SHP77 treated with DMSO at 0.1 percent for 48 hours (cell line): ENCODE measurements around the gene KARS1.

Source experiments
- DNase-seq: peaks from one replicate; lab custom pipeline; 2025; lab: John Stamatoyannopoulos, UW

Gene KARS1

DNA sequence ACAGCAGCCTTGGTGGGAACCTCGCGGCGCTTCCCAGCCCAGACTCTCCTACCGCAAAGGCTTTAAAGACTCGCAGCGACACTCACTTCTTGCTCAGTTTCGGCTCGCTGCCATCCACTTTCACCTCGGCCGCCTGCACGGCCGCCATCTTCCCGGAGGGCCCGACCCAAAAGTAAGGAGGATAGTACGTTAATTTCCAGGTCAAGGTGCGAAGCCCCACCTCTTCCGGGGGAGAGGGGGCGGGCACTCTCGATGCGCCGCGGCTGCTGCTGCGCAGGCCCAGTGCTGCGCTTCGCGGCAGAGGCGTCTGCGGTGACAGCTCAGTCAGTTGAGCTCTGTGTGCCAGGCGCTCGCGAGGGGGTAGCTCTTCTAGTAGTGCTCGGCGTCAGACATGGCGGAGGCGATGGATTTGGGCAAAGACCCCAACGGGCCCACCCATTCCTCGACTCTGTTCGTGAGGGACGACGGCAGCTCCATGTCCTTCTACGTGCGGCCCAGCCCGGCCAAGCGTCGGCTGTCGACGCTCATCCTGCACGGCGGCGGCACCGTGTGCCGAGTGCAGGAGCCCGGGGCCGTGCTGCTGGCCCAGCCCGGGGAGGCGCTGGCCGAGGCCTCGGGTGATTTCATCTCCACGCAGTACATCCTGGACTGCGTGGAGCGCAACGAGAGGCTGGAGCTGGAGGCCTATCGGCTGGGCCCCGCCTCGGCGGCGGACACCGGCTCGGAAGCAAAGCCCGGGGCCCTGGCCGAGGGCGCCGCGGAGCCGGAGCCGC, at the start of gene KARS1, which contains the start of gene TERF2IP:
KARS1 (minus strand) TSS at position 174 of the 773 bp plus-strand sequence; CDS start at position 148, 26 bp downstream.
TERF2IP (plus strand) TSS at position 282 of the 773 bp plus-strand sequence; CDS start at position 392, 110 bp downstream.
- DNase-seq, result peak; percentile 94

DNA sequence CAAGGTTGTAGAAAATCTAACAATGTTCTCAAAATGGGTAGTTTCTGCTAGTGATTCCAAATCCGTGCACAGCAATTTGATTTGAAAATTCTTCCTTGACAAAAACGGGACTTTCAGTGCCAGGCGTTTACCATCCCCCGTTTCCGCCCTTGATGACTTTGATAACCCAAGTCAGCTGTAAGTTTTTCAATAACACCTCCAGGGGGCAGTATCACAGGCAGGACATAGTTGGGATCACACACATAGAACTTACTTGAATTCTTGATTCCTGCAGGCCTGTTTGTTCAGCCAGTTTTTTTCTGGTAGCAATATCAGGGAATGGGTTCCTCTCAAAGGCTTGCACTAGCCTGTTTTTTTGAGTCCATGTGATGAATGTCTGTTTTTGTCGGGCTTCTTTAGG, 48.2 kb upstream of the KARS1 start:
- DNase-seq, result no peak

DNA sequence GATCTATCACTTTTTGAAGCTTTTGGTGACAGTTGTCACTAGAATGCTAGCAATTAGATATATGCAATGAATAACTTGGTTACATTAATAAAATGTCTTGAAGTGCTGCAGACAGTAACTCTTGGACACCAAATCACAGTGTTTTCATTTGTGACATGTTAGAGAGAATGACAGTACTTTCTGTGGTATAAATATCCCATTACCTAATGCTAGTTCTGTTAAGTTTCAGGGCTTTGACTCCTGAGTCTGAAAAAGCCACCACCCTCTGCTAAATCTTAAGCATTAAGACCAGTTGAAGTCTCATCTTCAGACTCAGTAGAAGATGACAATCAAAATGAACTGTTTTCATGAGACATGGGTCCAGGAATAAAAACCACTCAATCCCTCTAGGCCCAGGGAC, 39.9 kb upstream of the KARS1 start:
- no peak for DNase-seq

DNA sequence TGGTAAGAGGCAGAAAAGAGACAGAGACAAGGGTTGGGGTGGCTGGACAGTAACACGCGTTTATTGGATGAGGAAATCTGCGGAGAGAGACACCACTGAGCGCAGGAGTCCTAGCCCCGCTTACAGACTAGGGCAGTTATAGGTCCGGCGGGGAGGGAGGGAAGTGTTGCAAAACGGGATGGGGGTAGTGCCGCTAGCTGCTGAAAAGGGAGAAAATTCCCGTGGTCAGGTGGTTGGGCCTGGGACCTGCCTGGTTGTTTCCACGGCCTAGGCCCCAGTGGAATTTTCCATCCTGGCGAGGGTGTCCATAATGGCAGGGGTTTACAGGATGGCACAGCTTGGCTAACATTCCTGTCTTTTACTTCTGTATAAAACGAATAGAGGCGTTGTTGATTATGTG, 34.8 kb upstream of the KARS1 start:
- DNase-seq, result no peak

DNA sequence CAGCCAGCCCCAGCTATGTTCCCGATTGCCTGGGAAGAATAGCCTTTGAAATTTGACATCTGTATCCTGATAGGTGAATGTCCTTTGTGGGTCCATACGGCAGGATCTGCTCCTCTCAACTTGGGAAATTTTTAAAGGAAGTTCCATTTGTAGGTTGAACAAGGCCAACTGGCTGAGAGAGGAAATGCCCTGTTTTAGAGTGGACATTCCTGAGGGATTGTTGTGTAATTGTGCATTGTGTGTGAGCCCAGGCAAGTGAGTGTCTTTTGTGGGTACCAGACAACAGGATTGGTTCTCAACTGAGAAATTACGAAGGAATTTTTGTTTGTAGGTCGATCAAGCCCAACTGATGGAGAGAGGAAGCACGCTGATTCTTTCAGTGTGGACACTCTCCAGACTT, 31.9 kb upstream of the KARS1 start:
- DNase-seq, result no peak

DNA sequence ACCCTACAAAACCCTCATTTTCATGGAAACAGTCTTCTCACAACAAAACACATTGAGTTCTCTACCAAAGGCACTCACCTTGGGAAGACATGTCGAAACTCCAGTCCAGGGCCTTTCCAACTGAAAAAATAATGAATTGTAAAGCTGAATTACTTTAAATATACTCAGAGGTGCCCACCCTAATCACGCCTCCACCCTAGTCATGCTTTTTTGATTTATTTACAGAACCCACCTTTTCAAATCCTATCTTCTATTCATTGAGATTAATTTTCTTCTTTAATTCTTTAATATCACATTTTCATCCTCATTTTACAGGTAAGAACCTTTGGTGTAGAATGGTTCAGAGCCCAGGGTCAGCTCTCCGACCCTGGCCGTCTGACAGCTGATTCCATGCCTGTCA, 29.4 kb upstream of the KARS1 start, which contains the start of gene CPHXL2:
CPHXL2 (minus strand) TSS at position 101 of the 400 bp plus-strand sequence; CDS start at position 91, 10 bp downstream.
- DNase-seq, result no peak

DNA sequence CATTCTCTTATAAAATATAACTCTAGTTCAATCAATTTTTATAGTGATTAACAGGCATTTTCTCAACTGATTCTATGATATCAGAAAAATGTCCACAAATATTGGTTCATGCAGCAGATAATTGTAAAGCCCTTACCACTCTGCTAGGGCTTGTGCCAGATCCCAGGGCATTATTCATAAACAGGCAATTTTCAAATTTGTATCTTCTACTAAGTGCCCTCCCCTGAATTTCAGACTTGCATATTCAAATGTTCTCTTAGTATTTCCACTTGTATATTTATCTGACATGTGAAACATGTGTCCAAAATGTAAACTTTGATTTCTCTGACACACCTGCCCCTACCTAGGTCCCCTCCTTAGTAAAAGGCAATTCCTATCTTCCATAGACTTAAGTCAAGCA, 20.0 kb upstream of the KARS1 start:
- DNase-seq, result no peak

DNA sequence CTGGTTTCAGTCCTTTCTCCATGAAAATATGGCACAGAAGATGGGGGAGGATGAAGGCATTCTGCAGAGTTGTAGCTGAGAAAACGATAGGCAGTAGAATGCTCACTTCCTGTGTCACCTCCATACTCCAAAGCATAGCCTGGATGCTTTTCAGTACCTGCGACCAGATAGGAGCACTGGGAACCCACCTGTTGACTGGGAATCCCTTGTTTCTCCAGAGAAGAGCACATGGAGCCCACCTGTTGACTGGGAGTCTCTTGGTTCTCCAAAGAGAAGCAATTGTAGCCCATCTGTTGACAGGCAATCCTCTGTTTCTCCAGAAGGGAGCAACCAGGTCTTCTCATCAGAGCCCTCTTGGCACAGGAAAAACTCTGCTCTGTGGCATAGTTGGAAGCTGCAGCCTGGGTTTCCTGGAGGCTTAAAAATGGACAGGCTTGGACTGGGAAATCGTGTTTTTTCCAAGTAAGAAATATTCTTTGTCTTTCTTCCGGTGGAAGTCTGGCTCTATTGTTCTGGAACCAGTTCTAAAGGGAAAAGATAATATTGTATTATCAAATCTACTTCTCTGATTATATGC, 13.3 kb upstream of the KARS1 start:
- DNase-seq, result no peak

DNA sequence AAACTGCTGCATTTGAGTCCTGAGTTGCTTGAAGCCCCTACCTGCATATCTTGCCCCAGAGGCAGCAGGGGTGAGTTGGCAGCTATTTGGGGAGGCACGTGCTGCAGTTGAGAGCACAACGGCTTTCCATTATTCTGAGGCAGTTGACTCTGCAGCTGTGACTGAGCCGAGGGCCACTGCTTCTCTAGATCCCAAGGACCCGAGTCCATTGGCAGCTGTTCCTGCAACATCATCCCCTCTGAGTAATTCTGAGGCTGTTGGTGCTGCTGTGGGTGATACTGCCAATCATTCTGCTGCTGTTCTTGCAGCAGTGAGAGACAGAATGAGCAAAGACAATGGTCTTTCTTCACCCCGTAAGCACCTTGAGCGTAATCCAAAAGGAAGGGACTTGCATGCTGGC, 12.9 kb upstream of the KARS1 start:
- DNase-seq, result no peak

DNA sequence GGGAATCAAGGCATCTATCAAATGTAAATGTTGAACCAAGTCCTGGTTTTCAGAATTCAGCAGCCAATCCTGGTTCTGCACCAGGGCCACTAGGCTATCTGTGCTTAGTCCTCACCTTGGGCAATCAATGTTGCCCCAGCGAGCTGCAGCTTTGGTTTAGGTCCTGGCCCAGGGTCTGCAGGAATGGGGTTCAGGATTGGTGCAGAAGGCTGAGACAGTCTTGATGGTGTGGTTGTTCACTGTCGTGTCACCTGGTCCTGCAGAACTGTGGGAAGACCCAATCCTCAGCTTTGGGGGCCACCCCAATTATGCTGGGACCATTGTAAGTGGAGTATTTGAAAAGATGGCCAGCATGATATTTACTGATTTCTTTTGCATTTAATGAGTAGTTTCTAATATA, 10.7 kb upstream of the KARS1 start:
- no peak for DNase-seq

DNA sequence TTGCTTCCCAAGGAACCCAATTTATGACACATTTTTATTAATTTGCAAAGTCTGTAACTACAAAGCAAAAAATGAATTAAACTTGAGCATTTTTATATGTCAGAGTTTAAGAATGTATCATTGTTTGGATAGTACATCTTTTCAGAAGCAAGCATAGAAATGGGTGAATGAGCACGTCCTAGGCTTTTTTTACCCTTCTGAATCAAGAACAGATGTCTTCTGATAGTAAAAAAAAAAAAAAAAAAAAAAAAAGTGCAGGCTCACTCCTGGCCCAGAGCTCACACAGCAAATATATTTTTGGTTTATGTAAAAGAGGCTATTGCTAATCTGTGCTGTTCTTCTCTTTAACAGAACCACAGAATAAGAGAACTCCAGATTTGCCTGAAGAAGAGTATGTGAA, 6.5 kb upstream of the KARS1 start:
- DNase-seq, result no peak

DNA sequence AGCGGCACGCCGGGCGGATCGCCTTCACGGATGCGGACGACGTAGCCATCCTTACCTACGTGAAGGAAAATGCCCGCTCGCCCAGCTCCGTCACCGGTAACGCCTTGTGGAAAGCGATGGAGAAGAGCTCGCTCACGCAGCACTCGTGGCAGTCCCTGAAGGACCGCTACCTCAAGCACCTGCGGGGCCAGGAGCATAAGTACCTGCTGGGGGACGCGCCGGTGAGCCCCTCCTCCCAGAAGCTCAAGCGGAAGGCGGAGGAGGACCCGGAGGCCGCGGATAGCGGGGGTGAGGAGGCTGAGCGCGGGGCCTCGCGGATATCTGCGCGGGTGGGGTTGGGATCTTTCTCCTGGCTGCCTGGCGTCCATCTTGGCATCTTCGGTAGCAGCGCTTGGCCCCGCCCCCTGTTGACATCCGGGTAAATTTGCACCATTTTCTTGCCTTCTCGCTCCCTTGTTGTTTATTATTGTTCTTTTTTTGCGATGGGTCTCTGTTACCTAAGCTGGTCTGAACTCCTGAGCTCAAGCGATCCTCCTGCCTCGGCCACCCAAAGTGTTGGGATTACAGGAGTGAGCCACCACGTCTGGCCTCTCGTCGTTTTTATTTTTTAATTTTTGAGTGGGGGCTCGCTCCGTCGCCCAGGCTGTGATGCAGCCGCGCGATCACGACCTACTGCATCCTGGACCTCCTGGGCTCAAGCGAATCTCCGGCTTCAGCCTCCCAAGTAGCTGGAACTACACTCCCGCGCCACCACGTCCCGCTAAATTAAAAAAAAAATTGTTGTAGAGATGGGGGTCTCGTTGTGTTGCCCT, 1.0 kb upstream of the KARS1 start:
- peak; percentile 62 for DNase-seq

DNA sequence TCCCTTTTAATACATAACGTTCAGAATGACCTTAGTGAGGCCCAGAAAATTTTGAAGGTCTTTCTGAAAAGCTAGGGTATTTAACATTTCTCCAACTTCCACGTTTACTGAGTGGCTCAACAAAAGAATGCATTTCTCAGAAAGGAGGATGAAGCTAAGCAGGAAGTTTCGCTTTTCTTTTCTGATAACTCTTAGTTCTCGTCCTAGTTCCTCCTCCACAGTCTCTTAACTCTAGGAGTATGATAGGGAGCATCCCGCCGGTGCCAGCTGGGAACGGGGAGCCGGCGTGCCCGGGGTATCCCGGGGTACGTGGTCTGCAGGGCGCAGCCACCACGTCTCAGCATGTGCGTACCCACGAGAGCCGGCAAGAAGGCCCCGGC, 363 bp downstream of the KARS1 start:
- no peak for DNase-seq

DNA sequence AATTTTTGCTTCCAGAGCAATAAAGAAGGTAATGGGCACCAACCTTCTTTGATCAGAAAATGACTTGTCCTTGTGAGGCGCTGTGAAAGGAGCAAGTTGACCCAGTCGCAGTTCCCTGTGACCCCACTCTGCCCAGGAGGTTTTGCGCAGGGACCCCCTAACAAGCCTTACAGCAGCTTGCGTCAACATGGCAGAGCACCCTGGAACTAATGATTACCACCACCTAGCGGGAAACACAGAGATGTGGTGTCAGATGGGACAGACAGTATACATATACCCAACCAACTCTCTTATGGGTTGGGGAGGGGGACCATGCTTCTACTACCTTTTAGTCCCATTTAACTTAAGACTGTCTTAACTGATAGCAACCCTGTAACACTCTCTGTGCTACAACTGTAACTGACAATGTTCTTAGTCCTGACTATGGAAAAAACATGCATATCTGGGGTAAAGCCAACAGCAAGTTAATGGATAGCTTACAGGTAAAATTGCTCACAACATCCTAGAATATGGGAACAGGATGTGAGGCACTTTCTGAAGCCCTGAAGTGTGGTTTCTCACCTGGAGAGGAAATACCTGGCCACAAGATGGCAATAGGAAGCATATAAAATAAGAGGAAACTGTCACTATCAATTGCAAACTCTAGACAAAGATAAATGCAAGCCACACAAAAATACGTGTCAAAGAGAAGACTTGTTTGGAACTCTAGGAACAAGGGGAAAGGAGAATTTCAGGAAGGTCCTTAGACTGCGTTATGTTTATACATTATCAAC, 3.0 kb downstream of the KARS1 start:
- no peak for DNase-seq

DNA sequence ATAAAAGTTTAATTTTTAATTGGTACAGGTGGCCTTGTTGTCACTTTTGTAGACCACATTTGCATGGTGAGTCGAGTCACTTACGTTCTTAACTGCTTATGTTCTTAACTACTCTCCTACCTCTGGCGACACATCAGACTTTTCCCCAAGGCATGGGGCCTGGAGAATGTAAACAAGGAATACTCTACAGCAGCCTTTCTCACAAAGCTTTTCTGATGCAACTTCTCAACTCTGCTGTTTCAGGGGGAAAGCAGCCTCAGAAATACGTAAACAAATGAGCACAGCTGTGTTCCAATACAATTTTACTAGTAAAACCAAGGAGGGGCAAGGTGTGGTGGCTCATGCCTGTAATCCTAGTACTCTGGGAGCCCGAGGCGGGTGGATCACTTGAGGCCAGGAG, 6.9 kb downstream of the KARS1 start:
- no peak for DNase-seq

DNA sequence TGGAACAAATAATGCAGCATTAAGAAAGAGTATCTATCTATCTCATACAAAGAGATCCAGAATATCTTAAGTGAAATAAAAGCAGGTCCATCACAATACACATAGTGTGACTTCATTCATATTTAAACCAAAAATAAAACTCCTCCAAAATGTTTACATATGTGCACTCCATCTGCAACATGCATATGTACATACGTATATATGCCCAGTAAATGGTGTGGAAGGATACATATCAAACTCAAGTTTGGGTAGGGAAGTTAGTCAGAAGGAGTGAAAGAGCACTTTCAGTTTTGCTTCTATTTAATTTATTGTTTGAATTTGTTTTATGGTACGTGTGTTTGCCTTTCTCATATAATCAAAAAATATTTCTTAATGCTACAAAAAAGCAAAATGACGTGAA, 12.4 kb downstream of the KARS1 start:
- no peak for DNase-seq

DNA sequence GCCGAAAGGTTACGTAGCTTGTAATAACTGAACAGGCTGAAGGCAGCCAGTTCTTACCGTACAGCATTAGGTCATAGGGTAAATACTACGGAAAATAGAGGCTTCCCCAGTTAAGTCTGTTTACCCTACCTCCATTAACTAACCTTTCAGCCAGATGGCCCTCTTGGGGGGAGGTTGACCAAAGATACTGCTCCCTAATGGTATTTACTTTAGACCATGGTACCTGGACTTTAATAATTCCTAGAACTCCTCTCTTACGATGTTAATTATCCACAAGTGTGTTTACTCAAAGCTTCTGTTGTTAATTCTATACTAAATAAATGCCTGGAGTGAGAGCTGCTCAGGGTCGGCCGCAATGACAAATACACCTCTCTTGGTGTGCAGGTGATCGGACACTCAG, 14.6 kb downstream of the KARS1 start:
- peak; percentile 91 for DNase-seq

DNA sequence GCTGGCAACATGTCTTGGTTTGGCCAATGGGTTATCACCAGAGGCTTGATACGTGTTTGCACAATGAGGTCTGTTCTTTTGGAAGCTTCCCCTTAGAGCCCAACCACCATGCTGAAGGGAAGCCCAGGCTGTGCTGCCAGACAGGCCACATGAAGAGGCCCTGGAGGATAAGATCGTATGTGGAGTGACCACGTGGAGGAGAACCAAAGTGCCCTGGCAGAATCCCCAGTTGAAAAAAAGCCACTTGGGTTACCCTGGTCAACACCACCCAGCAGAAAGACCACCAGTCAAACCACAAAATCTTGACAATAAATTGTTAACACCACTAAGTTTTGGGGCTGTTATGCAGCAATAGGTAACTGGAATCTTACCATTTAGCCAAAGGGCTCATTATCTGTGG, 17.4 kb downstream of the KARS1 start:
- no peak for DNase-seq

DNA sequence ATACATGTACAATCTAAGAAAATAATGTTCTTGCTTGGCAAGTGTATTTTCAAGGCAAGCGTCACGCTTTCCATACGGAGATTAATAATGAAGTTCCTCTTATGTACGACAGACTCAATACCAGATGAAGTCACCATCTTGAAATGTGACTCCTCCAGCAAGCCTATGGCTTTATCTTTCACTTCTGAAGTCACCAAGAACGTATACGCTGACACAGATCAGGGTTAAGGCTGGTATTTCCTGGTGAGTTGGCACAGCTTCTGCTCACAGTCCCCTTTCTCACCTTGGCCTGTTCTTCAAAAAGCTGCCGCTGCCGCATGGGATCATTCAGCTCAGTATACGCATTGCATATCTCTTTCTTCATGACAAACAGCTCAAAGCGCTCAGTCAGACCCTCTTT, 18.3 kb downstream of the KARS1 start:
- DNase-seq, result no peak

DNA sequence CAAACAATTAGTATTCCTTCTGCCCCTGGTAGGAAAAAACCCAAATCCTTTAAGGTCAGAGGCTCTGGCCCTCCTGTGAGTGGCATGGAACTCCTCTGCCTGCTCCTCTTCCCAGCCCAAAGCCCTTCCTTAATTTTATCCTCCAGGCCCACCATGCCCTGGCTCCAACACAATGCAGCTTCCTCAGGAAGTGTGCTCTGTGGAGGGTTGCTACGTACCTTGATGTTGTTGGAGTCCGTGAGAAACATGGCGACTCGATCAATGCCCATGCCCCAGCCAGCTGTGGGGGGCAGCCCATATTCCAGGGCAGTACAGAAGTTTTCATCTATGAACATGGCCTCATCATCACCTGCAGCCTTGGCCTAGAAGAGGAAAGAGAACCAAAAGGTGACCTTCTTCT, 19.1 kb downstream of the KARS1 start:
- DNase-seq, result no peak

DNA sequence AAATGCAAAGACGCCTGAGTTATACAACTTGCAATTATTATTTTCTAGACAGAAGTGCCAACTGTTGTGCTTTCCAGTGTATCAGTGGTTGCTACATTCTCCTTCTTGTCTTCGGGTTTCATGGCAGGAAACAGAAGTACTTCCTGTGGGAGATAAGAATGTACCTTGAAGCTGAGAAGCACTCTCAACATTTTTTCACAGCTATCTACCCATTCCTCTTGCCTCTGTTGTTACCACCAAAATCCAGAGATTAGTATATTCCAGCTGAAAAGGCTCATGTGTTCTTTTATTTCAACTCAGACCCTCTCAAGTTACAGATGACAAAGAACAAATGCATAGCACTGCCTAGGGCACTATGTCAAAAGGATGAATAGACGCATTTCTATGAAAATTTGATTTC, 19.6 kb downstream of the KARS1 start:
- no peak for DNase-seq

DNA sequence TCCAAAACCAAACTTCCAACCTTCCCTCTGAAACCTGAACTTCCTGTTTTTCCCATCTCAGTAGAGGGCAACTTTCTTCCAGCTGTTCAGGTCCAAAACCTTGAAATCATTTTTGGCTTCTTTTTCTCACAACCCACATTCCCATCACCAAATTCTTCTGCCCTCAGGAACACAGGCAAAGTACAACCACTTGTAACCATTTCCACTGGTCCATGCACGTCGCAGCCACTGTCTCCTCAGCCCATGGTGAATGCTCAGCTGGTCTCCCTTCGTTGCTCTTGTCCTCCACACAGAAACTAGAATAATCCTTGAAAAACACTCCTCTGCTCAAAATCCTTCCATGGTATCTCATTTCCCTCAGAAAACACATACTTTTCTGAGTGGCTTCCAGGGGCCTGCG, 20.7 kb downstream of the KARS1 start:
- no peak for DNase-seq
